HCT116 (cell line): ENCODE data around the gene SEMA7A. TPM values are rescaled to one million over a fixed set of nuclear protein-coding genes. Genes with fewer than 3 reads are reported as not detected.

Experiments
- ATAC-seq: fragments of 200-7000 bp; cut with Tn5 transposase; 2 replicates; pipeline ENCODE4 v1.9.1; 2020; ENCODE audit warnings: mild to moderate bottlenecking, moderate library complexity
- BruUV-seq: library from RNA; stranded (reverse); fragments of 400-500 nt; replicated peaks from 2 replicates; lab custom pipeline; 2021; lab: Mats Ljungman, UMichigan
- CTCF ChIA-PET: fragments of 300-600 bp; sonication (Branson Sonifier 250); formaldehyde crosslinking; loops from one replicate; lab custom pipeline; 2021; ENCODE audit warnings: antibody characterized with exemption; lab: Charles Lee
- POLR2A ChIA-PET: fragments of 300-600, 350-600 bp; sonication (Branson Sonifier 250); formaldehyde crosslinking; loops from one replicate; lab custom pipeline; 2021; ENCODE audit warnings: antibody characterized with exemption; lab: Charles Lee
- RAD21 ChIA-PET, 2 experiments: fragments of 300-600 bp; sonication (Branson Sonifier 250); formaldehyde crosslinking; loops; one replicate each; lab custom pipeline; 2023; ENCODE audit warnings: low total read pairs in 2 of 2; ENCODE audit not compliant: uncharacterized antibody in 2 of 2, unreplicated experiment in 2 of 2, low non-redundant PET in 1 of 2; lab: Charles Lee
- DNase-seq: peaks from one replicate; pipeline ENCODE4 v3.0.0-alpha.2; 2010; ENCODE audit warnings: low read depth, low spot score
- H2AFZ ChIP-seq: fragments of 200-600 bp; shearing (Covaris generic), sonication (generic); 2 replicates; pipeline ENCODE4 v1.6.1; 2017; ENCODE audit warnings: low read depth, mixed run types, mixed read lengths, antibody characterized with exemption, low read length; ENCODE audit not compliant: poor library complexity, severe bottlenecking
- H3K27ac ChIP-seq: 2 replicates; pipeline ENCODE4 v1.5.1; 2012; ENCODE audit warnings: low read depth, low read length
- H3K27me3 ChIP-seq: fragments of 200-600 bp; sonication (generic); 2 replicates; pipeline ENCODE4 v1.6.1; 2016; ENCODE audit warnings: mixed run types, low read length, mixed read lengths; ENCODE audit not compliant: insufficient read depth
- H3K36me3 ChIP-seq, 2 experiments: fragments of 200-500 bp in 1 of 2; fragments of 200-600 bp in 1 of 2; sonication (Bioruptor generic) in 1 of 2; sonication (generic) in 1 of 2; 2 replicates each; pipeline versions ENCODE4 v1.5.1 to v1.6.1; 2014 to 2016; ENCODE audit warnings: low read length in 2 of 2, inconsistent platforms in 1 of 2, mixed read lengths in 1 of 2, mixed run types in 1 of 2; ENCODE audit not compliant: insufficient read depth in 2 of 2, control insufficient read depth in 1 of 2
- H3K4me1 ChIP-seq, 2 experiments: fragments of 200-600 bp in 1 of 2; sonication (generic) in 1 of 2; 2 replicates each; pipeline versions ENCODE4 v1.5.1 to v1.6.1; 2012 to 2017; ENCODE audit warnings: low read length in 2 of 2, inconsistent platforms in 1 of 2, mild to moderate bottlenecking in 1 of 2, mixed read lengths in 1 of 2, mixed run types in 1 of 2, moderate library complexity in 1 of 2; ENCODE audit not compliant: insufficient read depth in 2 of 2, control insufficient read depth in 1 of 2
- H3K4me2 ChIP-seq: fragments of 200-600 bp; sonication (generic); 2 replicates; pipeline ENCODE4 v1.6.1; 2017; ENCODE audit warnings: mixed run types, low read length, mixed read lengths
- H3K4me3 ChIP-seq, 2 experiments: fragments of 200-600 bp in 1 of 2; sonication (generic) in 1 of 2; replicated peaks in 1 of 2; 2 replicates each; pipeline ENCODE4 v1.5.1; 2011 to 2016; ENCODE audit warnings: low read length in 2 of 2, control low read depth in 1 of 2, low read depth in 1 of 2, mild to moderate bottlenecking in 1 of 2, mixed read lengths in 1 of 2, mixed run types in 1 of 2
- H3K79me2 ChIP-seq: fragments of 200-600 bp; sonication (generic); 2 replicates; pipeline ENCODE4 v1.6.1; 2017; ENCODE audit warnings: mild to moderate bottlenecking, mixed run types, low read length, moderate library complexity, mixed read lengths; ENCODE audit not compliant: insufficient read depth
- H3K9ac ChIP-seq: fragments of 200-600 bp; sonication (generic); 2 replicates; pipeline ENCODE4 v1.6.1; 2016; ENCODE audit warnings: low read length, mixed read lengths
- H3K9me2 ChIP-seq: fragments of 200-600 bp; sonication (generic), shearing (Covaris generic); 2 replicates; pipeline ENCODE4 v1.6.1; 2017; ENCODE audit warnings: mixed run types, mild to moderate bottlenecking, moderate library complexity; ENCODE audit not compliant: insufficient read depth
- H3K9me3 ChIP-seq, 2 experiments: fragments of 200-500 bp in 1 of 2; fragments of 200-600 bp in 1 of 2; sonication (Bioruptor generic) in 1 of 2; sonication (generic) in 1 of 2; 2 replicates each; pipeline ENCODE4 v1.6.1; 2014 to 2017; ENCODE audit warnings: low read length in 2 of 2, mixed read lengths in 2 of 2, inconsistent platforms in 1 of 2, low read depth in 1 of 2, mild to moderate bottlenecking in 1 of 2, mixed run types in 1 of 2, moderate library complexity in 1 of 2; ENCODE audit not compliant: control insufficient read depth in 1 of 2, insufficient read depth in 1 of 2
- H4K20me1 ChIP-seq: fragments of 200-600 bp; sonication (generic), shearing (Covaris generic); 2 replicates; pipeline ENCODE4 v1.6.1; 2017; ENCODE audit warnings: mixed run types, mild to moderate bottlenecking, moderate library complexity; ENCODE audit not compliant: insufficient read depth
- ATF3 ChIP-seq: IDR thresholded peaks from 2 replicates; pipeline ENCODE4 v1.6.1; 2012
- CBX3 ChIP-seq: IDR thresholded peaks from 2 replicates; pipeline ENCODE4 v1.6.1; 2012; ENCODE audit warnings: low read depth
- CEBPB ChIP-seq: IDR thresholded peaks from 2 replicates; pipeline ENCODE4 v1.6.1; 2012; ENCODE audit warnings: low read depth
- EGR1 ChIP-seq: IDR thresholded peaks from 2 replicates; pipeline ENCODE4 v1.6.1; 2012; ENCODE audit warnings: low read depth
- EZH2phosphoT487 ChIP-seq: fragments of 200-600 bp; IDR thresholded peaks from 2 replicates; pipeline ENCODE4 v1.6.1; 2018; ENCODE audit warnings: antibody characterized with exemption, borderline replicate concordance
- FOSL1 ChIP-seq: IDR thresholded peaks from 2 replicates; pipeline ENCODE4 v1.6.1; 2012; ENCODE audit warnings: low read depth
- JUND ChIP-seq: IDR thresholded peaks from 2 replicates; pipeline ENCODE4 v1.6.1; 2012
- MAX ChIP-seq: IDR thresholded peaks from 2 replicates; pipeline ENCODE4 v1.6.1; 2012
- POLR2A ChIP-seq: IDR thresholded peaks from 2 replicates; pipeline ENCODE4 v1.7.0; 2011; ENCODE audit warnings: borderline replicate concordance; ENCODE audit not compliant: insufficient read depth, insufficient read length; ENCODE audit errors: extremely low read depth
- RAD21 ChIP-seq: IDR thresholded peaks from 2 replicates; pipeline ENCODE4 v1.6.1; 2012; ENCODE audit warnings: low read depth, mild to moderate bottlenecking
- SRF ChIP-seq: IDR thresholded peaks from 2 replicates; pipeline ENCODE4 v1.6.1; 2012; ENCODE audit warnings: low read depth
- TCF7L2 ChIP-seq: IDR thresholded peaks from 2 replicates; pipeline ENCODE4 v1.7.0; 2011; ENCODE audit warnings: borderline replicate concordance, inconsistent platforms; ENCODE audit not compliant: insufficient read depth, insufficient read length; ENCODE audit errors: extremely low read depth
- YY1 ChIP-seq: IDR thresholded peaks from 2 replicates; pipeline ENCODE4 v1.6.1; 2011; ENCODE audit warnings: low read length, low read depth, moderate library complexity, mild to moderate bottlenecking; ENCODE audit not compliant: insufficient replicate concordance; ENCODE audit errors: extremely low read depth
- ZFX ChIP-seq: fragments of 450-650 bp; IDR thresholded peaks from 2 replicates; pipeline ENCODE4 v1.6.1; 2017
- ZNF274 ChIP-seq: fragments of 200-500 bp; sonication (Bioruptor generic); IDR thresholded peaks from 2 replicates; pipeline ENCODE4 v1.6.1; 2014; ENCODE audit warnings: mild to moderate bottlenecking, low read depth, low read length, inconsistent platforms
- intact Hi-C: fragments of 100-400 bp; cut with micrococcal nuclease; formaldehyde crosslinking; loops from 2 replicates; pipeline ENCODE4 v1.10.0; 2022
- total RNA-seq: library from RNA; stranded (reverse); gene quantifications from one replicate; pipeline ENCODE4 v1.2.1, GENCODE V29; 2021; ENCODE audit not compliant: unreplicated experiment
- TF ChIP-seq, protein P1 (sequence below): IDR thresholded peaks from 2 replicates; pipeline ENCODE4 v1.6.1; 2012; ENCODE audit warnings: low read depth

The SEMA7A gene
- total RNA-seq, 1 experiment from 2014 or later = 13.8 TPM

DNA sequence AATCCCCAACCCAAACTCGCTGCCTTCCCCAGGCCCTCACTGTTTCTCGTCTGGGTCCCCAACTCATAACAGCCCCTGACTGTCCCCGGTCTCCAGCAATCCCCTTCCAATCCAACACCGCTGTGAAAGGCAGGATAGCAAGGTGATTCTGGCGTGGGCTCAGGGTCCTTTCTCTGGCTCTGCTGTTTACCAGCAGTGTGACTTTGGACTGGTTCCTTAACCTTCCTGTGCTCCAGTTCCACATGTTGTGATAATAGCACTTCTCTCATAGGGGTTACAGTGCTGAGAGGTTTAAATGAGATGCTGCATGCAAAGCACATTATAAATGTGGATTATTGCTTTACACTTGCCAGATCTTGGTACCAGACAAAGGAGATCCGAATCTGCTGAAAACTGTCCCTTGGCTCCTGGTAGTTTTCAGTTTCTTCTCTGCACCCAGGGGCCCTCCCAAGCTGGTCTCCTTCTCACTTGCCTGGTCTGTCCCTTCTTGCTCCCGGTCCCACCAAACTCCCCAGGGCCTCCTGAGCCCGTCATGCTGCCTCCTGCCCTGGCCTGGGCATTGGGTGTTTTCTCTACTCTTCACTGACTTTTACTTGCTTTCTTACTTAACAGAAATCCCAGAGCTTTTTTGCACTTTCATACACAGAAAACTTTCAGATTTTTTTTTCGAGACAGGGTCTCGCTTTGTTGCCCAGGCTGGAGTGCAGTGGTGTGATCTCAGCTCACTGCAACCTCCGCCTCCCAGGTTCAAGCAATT lies 39.5 kb downstream of the SEMA7A start:
- Histone ChIP-seq H3K36me3 (no peaks in the 10 kb centered on the region), H3K27me3 (no peaks in the 10 kb centered on the region), H3K4me1 (peaks cover 45 to 94% of the 10 kb centered on the region in 2 experiments), H3K79me2 (no peaks in the 10 kb centered on the region), H3K4me2 (peak overlapping the region; percentile 75), H4K20me1 (no peaks in the 10 kb centered on the region), H3K9me2 (no peaks in the 10 kb centered on the region), H2AFZ (no peak overlapping the region), H3K4me3 (no peak overlapping the region), H3K27ac (no peak overlapping the region), H3K9me3 (no peaks in the 10 kb centered on the region), H3K9ac (peak overlapping the region; percentile 66)
- ATAC-seq (no peak), DNase-seq (no peak)
- TF ChIP-seq POLR2A = no peak
- no peak for TF ChIP-seq EZH2phosphoT487
- no peak for TF ChIP-seq FOSL1
- TF ChIP-seq, protein P1, sequence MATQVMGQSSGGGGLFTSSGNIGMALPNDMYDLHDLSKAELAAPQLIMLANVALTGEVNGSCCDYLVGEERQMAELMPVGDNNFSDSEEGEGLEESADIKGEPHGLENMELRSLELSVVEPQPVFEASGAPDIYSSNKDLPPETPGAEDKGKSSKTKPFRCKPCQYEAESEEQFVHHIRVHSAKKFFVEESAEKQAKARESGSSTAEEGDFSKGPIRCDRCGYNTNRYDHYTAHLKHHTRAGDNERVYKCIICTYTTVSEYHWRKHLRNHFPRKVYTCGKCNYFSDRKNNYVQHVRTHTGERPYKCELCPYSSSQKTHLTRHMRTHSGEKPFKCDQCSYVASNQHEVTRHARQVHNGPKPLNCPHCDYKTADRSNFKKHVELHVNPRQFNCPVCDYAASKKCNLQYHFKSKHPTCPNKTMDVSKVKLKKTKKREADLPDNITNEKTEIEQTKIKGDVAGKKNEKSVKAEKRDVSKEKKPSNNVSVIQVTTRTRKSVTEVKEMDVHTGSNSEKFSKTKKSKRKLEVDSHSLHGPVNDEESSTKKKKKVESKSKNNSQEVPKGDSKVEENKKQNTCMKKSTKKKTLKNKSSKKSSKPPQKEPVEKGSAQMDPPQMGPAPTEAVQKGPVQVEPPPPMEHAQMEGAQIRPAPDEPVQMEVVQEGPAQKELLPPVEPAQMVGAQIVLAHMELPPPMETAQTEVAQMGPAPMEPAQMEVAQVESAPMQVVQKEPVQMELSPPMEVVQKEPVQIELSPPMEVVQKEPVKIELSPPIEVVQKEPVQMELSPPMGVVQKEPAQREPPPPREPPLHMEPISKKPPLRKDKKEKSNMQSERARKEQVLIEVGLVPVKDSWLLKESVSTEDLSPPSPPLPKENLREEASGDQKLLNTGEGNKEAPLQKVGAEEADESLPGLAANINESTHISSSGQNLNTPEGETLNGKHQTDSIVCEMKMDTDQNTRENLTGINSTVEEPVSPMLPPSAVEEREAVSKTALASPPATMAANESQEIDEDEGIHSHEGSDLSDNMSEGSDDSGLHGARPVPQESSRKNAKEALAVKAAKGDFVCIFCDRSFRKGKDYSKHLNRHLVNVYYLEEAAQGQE = no peak
- TF ChIP-seq RAD21 = no peak
- no peak for TF ChIP-seq EGR1
- TF ChIP-seq ZNF274 = no peak
- no peak for TF ChIP-seq YY1
- no peak for TF ChIP-seq CEBPB
- TF ChIP-seq ATF3 = no peak
- no peak for TF ChIP-seq SRF
- no peak for TF ChIP-seq MAX
- TF ChIP-seq ZFX = no peak
- no peak for TF ChIP-seq JUND
- TF ChIP-seq TCF7L2 = no peak
- no peak for TF ChIP-seq CBX3
- POLR2A ChIA-PET = interaction anchor here (1.0 to 3.6 kb wide), 2 partner anchors 9 to 13 kb away, joined by 3 to 24 read pairs; no protein-coding TSS in a partner anchor
- RAD21 ChIA-PET = no interaction called here
- CTCF ChIA-PET = no interaction called here
- no TSS peak for BruUV-seq
- intact Hi-C loops = no loop called here
